H1 (cell line): ENCODE measurements around the gene ITPKB. TPM values are rescaled to one million over a fixed set of nuclear protein-coding genes. Genes with fewer than 3 reads are reported as not detected.

Experiments
- CTCF ChIA-PET: fragments of 300-600 bp; sonication (Branson Sonifier 250); formaldehyde crosslinking; loops from one replicate; lab custom pipeline; 2021; ENCODE audit not compliant: partially characterized antibody; lab: Charles Lee
- POLR2A ChIA-PET: fragments of 300-600 bp; sonication (Branson Sonifier 250); formaldehyde crosslinking; loops from one replicate; lab custom pipeline; 2021; ENCODE audit warnings: inconsistent platforms; ENCODE audit not compliant: partially characterized antibody; lab: Charles Lee
- DNase-seq, 2 experiments: peaks; one replicate each; pipeline versions ENCODE4 v3.0.0 to v3.0.0-alpha.2; 2010 to 2022; ENCODE audit warnings: low spot score in 2 of 2, low read depth in 1 of 2, mixed read lengths in 1 of 2
- FAIRE-seq: peaks from 2 replicates; lab custom pipeline; 2011; peaks lifted over from hg19 to GRCh38; lab: Jason Lieb, UNC
- H2AFZ ChIP-seq: 2 replicates; pipeline ENCODE4 v1.8.1; 2012; ENCODE audit warnings: low read length, inconsistent platforms
- H2AK5ac ChIP-seq: 2 replicates; pipeline ENCODE4 v1.6.1; 2013; ENCODE audit warnings: low read depth, low read length
- H2BK120ac ChIP-seq: replicated peaks from 2 replicates; pipeline ENCODE3; 2013; ENCODE audit warnings: low read depth, low read length, inconsistent platforms
- H2BK12ac ChIP-seq: 2 replicates; pipeline ENCODE4 v1.6.1; 2013; ENCODE audit warnings: low read depth, low read length
- H2BK15ac ChIP-seq: 2 replicates; pipeline ENCODE4 v1.6.1; 2013; ENCODE audit warnings: low read length
- H2BK20ac ChIP-seq: 2 replicates; pipeline ENCODE4 v1.6.1; 2013; ENCODE audit warnings: low read length
- H2BK5ac ChIP-seq: 2 replicates; pipeline ENCODE4 v1.6.1; 2013; ENCODE audit warnings: low read depth, low read length
- H3K14ac ChIP-seq: 2 replicates; pipeline ENCODE4 v1.6.1; 2013; ENCODE audit warnings: inconsistent platforms; ENCODE audit not compliant: insufficient read length
- H3K18ac ChIP-seq: 2 replicates; pipeline ENCODE4 v1.6.1; 2013; ENCODE audit warnings: low read length; ENCODE audit errors: extremely low read depth
- H3K23ac ChIP-seq: 2 replicates; pipeline ENCODE4 v1.6.1; 2013; ENCODE audit warnings: inconsistent platforms; ENCODE audit not compliant: insufficient read length
- H3K23me2 ChIP-seq: 2 replicates; pipeline ENCODE4 v1.6.1; 2013; ENCODE audit warnings: low read depth, low read length
- H3K27ac ChIP-seq: 2 replicates; pipeline ENCODE4 v1.6.1; 2011; ENCODE audit warnings: low read depth, low read length, inconsistent platforms
- H3K27me3 ChIP-seq, 4 experiments: replicated peaks in 1 of 4; 1 replicate in 1 of 4; 2 replicates in 3 of 4; pipeline versions ENCODE4 v1.6.1 to v1.8.1; 2011 to 2013; ENCODE audit warnings: low read length in 3 of 4, mild to moderate bottlenecking in 3 of 4, inconsistent platforms in 2 of 4, mixed read lengths in 2 of 4, moderate library complexity in 1 of 4; ENCODE audit not compliant: control insufficient read depth in 3 of 4, insufficient read depth in 3 of 4; ENCODE audit errors: extremely low read depth in 1 of 4
- H3K36me3 ChIP-seq, 4 experiments: 2 replicates each; pipeline versions ENCODE4 v1.6.1 to v1.8.1; 2011 to 2013; ENCODE audit warnings: mild to moderate bottlenecking in 4 of 4, low read length in 3 of 4, moderate library complexity in 2 of 4, control low read depth in 1 of 4, inconsistent platforms in 1 of 4; ENCODE audit not compliant: insufficient read depth in 4 of 4, control insufficient read depth in 2 of 4
- H3K4ac ChIP-seq: replicated peaks from 2 replicates; pipeline ENCODE3; 2013; ENCODE audit warnings: low read length, low read depth, mixed read lengths, inconsistent platforms; ENCODE audit not compliant: insufficient read length
- H3K4me1 ChIP-seq, 4 experiments: replicated peaks in 1 of 4; 1 replicate in 1 of 4; 2 replicates in 3 of 4; pipeline versions ENCODE4 v1.6.1 to v1.8.1; 2011 to 2013; ENCODE audit warnings: low read length in 3 of 4, inconsistent platforms in 2 of 4, mixed read lengths in 1 of 4; ENCODE audit not compliant: insufficient read depth in 4 of 4, control insufficient read depth in 3 of 4
- H3K4me2 ChIP-seq, 2 experiments: 2 replicates each; pipeline versions ENCODE4 v1.6.1 to v1.8.1; 2011 to 2013; ENCODE audit warnings: low read depth in 2 of 2, low read length in 2 of 2, control low read depth in 1 of 2, inconsistent platforms in 1 of 2, mild to moderate bottlenecking in 1 of 2; ENCODE audit not compliant: insufficient read depth in 1 of 2
- H3K4me3 ChIP-seq, 4 experiments: fragments of 200-600, 300-600 bp in 1 of 4; sonication (generic), shearing (Covaris generic), sonication (Bioruptor Twin) in 1 of 4; 2 replicates each; pipeline versions ENCODE4 v1.5.1 to v1.8.1; 2011 to 2016; ENCODE audit warnings: low read length in 4 of 4, low read depth in 3 of 4, control low read depth in 2 of 4, inconsistent platforms in 2 of 4, mild to moderate bottlenecking in 2 of 4, mixed read lengths in 1 of 4, moderate library complexity in 1 of 4; ENCODE audit not compliant: insufficient read depth in 2 of 4; ENCODE audit errors: extremely low read depth in 1 of 4
- H3K56ac ChIP-seq: replicated peaks from 2 replicates; pipeline ENCODE3; 2013; ENCODE audit warnings: low read depth, mild to moderate bottlenecking, mixed read lengths, low read length, inconsistent platforms; ENCODE audit not compliant: insufficient read length
- H3K79me1 ChIP-seq: 2 replicates; pipeline ENCODE4 v1.6.1; 2013; ENCODE audit warnings: low read depth, low read length, control low read depth
- H3K79me2 ChIP-seq, 2 experiments: 2 replicates each; pipeline versions ENCODE4 v1.6.1 to v1.8.1; 2012 to 2013; ENCODE audit warnings: low read length in 2 of 2, mild to moderate bottlenecking in 2 of 2, inconsistent platforms in 1 of 2; ENCODE audit not compliant: insufficient read depth in 2 of 2, control insufficient read depth in 1 of 2
- H3K9ac ChIP-seq, 4 experiments: replicated peaks in 1 of 4; 1 replicate in 1 of 4; 2 replicates in 3 of 4; pipeline versions ENCODE4 v1.6.1 to v1.8.1; 2011 to 2013; ENCODE audit warnings: low read depth in 3 of 4, low read length in 3 of 4, control low read depth in 2 of 4, mild to moderate bottlenecking in 2 of 4, moderate library complexity in 2 of 4, inconsistent platforms in 1 of 4; ENCODE audit errors: extremely low read depth in 1 of 4
- H3K9me3 ChIP-seq, 2 experiments: 2 replicates each; pipeline versions ENCODE4 v1.6.1 to v1.8.1; 2012 to 2013; ENCODE audit warnings: mild to moderate bottlenecking in 2 of 2, moderate library complexity in 2 of 2, control low read depth in 1 of 2, inconsistent platforms in 1 of 2, low read depth in 1 of 2, low read length in 1 of 2, mixed read lengths in 1 of 2; ENCODE audit not compliant: insufficient read depth in 2 of 2
- H4K20me1 ChIP-seq, 2 experiments: replicated peaks in 1 of 2; 2 replicates each; pipeline versions ENCODE3 to v1.8.1; 2011 to 2013; ENCODE audit warnings: inconsistent platforms in 2 of 2, low read length in 2 of 2, mild to moderate bottlenecking in 1 of 2; ENCODE audit not compliant: insufficient read depth in 2 of 2, control insufficient read depth in 1 of 2
- H4K5ac ChIP-seq: 2 replicates; pipeline ENCODE4 v1.6.1; 2013; ENCODE audit warnings: low read length, low read depth, mixed read lengths, inconsistent platforms; ENCODE audit not compliant: insufficient read length
- H4K8ac ChIP-seq: 2 replicates; pipeline ENCODE4 v1.8.0; 2013; ENCODE audit warnings: mild to moderate bottlenecking, moderate library complexity, low read length, inconsistent platforms; ENCODE audit not compliant: insufficient read depth; ENCODE audit errors: extremely low read depth
- H4K91ac ChIP-seq: replicated peaks from 2 replicates; pipeline ENCODE3; 2013; ENCODE audit warnings: low read length, mixed read lengths, inconsistent platforms; ENCODE audit not compliant: insufficient read length
- ATF2 ChIP-seq: IDR thresholded peaks from 2 replicates; pipeline ENCODE4 v1.6.1; 2012; ENCODE audit warnings: low read length, inconsistent platforms
- E2F6 ChIP-seq: IDR thresholded peaks from 2 replicates; pipeline ENCODE4 v1.6.1; 2012; ENCODE audit warnings: inconsistent platforms
- EP300 ChIP-seq, 2 experiments: IDR thresholded peaks; 1 replicate in 1 of 2; 2 replicates in 1 of 2; pipeline ENCODE4 v1.6.1; 2011 to 2012; ENCODE audit warnings: low read depth in 2 of 2, low read length in 2 of 2, mild to moderate bottlenecking in 2 of 2, borderline replicate concordance in 1 of 2, inconsistent platforms in 1 of 2, moderate library complexity in 1 of 2
- GABPA ChIP-seq: IDR thresholded peaks from 2 replicates; pipeline ENCODE4 v1.6.1; 2011; ENCODE audit warnings: mild to moderate bottlenecking, low read length, moderate library complexity, borderline replicate concordance; ENCODE audit not compliant: insufficient read depth
- HDAC6 ChIP-seq: IDR thresholded peaks from one replicate; pipeline ENCODE4 v1.7.1; 2012; ENCODE audit warnings: low read depth, mild to moderate bottlenecking, inconsistent platforms, low read length, moderate library complexity
- NANOG ChIP-seq: IDR thresholded peaks from 2 replicates; pipeline ENCODE4 v1.6.1; 2011; ENCODE audit warnings: low read length, low read depth, mild to moderate bottlenecking, inconsistent platforms; ENCODE audit not compliant: insufficient read depth, poor library complexity, severe bottlenecking
- SIRT6 ChIP-seq: IDR thresholded peaks from one replicate; pipeline ENCODE4 v1.7.1; 2012; ENCODE audit warnings: low read length, inconsistent platforms
- SP2 ChIP-seq: IDR thresholded peaks from 2 replicates; pipeline ENCODE4 v1.6.1; 2012; ENCODE audit warnings: mild to moderate bottlenecking, low read length, inconsistent platforms
- TAF1 ChIP-seq: IDR thresholded peaks from 2 replicates; pipeline ENCODE4 v1.6.1; 2011; ENCODE audit warnings: mild to moderate bottlenecking, low read depth, low read length
- WGBS, 2 experiments: shearing (Covaris generic) in 1 of 2; methylation state at CpG; one replicate each; pipeline versions ENCODE4 v1.1.6 to v1.1.7; 2013 to 2015; ENCODE audit warnings: low lambda C conversion rate in 2 of 2, mixed read lengths in 2 of 2, inconsistent platforms in 1 of 2, low coverage in 1 of 2, missing lambda C conversion rate in 1 of 2; ENCODE audit not compliant: insufficient replicate concordance in 2 of 2, insufficient coverage in 1 of 2, insufficient read length in 1 of 2; ENCODE audit errors: extremely low coverage in 1 of 2, missing lambda C conversion rate in 1 of 2; 5-methylcytosine and 5-hydroxymethylcytosine counted together
- polyA plus RNA-seq, 7 experiments: library from polyadenylated mRNA; depleted of rRNA in 3 of 7; stranded (reverse) in 5 of 7; unstranded in 2 of 7; fragments of >200 nt in 5 of 7; fragments of 200-250 nt in 2 of 7; gene quantifications; 1 replicate in 5 of 7; 2 replicates in 1 of 7; 4 replicates in 1 of 7; pipeline versions ENCODE4 v1.2.1 to v1.2.3, GENCODE V29; 2011 to 2013; ENCODE audit warnings: missing spikeins in 2 of 7, mixed read lengths in 2 of 7
- total RNA-seq: library from RNA; stranded (reverse); fragmentation: NEBNext Ultra II Directional; extraction: Animal tissue kit (Norgen Biotek cat#: 25700); gene quantifications from 2 replicates; pipeline ENCODE4 v1.2.1, GENCODE V29; 2021

The ITPKB gene
- total and polyA plus RNA-seq, 2 of the 8 experiments (the other 6 are each of a cell fraction or from before 2014, with no cell fraction given), result 1.7 to 4.8 TPM

GRCh38 chr1:226602186-226603021, 136.7 kb downstream of the ITPKB start:
- Histone ChIP-seq H4K20me1 (no peaks in the 10 kb centered on the region), H2AFZ (no peak overlapping the region), H3K36me3 (no peaks in the 10 kb centered on the region), H4K8ac (peak overlapping the region; percentile 35; the same call in 1 of the 2 replicates), H3K79me2 (no peaks in the 10 kb centered on the region), H3K9me3 (no peaks in the 10 kb centered on the region), H3K27me3 (no peaks in the 10 kb centered on the region), H2AK5ac (no peak overlapping the region), H4K5ac (no peak overlapping the region), H4K91ac (no peak overlapping the region), H3K56ac (no peak overlapping the region), H3K27ac (no peak overlapping the region), H3K23me2 (no peaks in the 10 kb centered on the region), H2BK12ac (0 out of 2 replicates have a peak overlapping the region, but pooled peaks have one; percentile 27), H2BK120ac (no peak overlapping the region), H3K14ac (no peak overlapping the region), H2BK5ac (no peak overlapping the region), H3K4ac (no peak overlapping the region), H3K18ac (no peak overlapping the region), H2BK20ac (no peak overlapping the region), H3K4me1 (peaks cover 0 to 23% (median 11%) of the 10 kb centered on the region in 4 experiments; a peak in 4 of 7 replicates), H3K79me1 (no peaks in the 10 kb centered on the region), H3K4me3 (no peak overlapping the region), H3K23ac (no peak overlapping the region), H2BK15ac (no peak overlapping the region), H3K4me2 (no peak overlapping the region), H3K9ac (no peak overlapping the region)
- FAIRE-seq (no peak), DNase-seq (no peak)
- CTCF ChIA-PET, result interaction anchor here (0.6 to 3.8 kb wide), 11 partner anchors 9 to 166 kb away, joined by 3 to 14 read pairs (median 4); no protein-coding TSS in a partner anchor
- 85% methylated on average over 24 of the region's 24 CpGs; no CpG with 5 or more reads in 1 of the 2 experiments for WGBS, 2 experiments
- POLR2A ChIA-PET, result no interaction called here
- TF ChIP-seq NANOG (no peak), SP2 (no peak), ATF2 (no peak), HDAC6 (no peak), TAF1 (no peak), EP300 (IDR thresholded peaks at IDR 0.05; ENCODE audit: borderline replicate concordance in 1 of 2, low read depth in 2 of 2, low read length in 2 of 2) (no peak), GABPA (no peak), E2F6 (no peak), SIRT6 (no peak)
